HepG2 (cell line): ENCODE data around the gene SFT2D1. TPM values are rescaled to one million over a fixed set of nuclear protein-coding genes. Genes with fewer than 3 reads are reported as not detected.

Experiments
- AHR ChIP-seq: IDR thresholded peaks from 2 replicates; pipeline ENCODE4 v1.6.1; 2018; ENCODE audit warnings: missing genetic modification reagents, missing compliant biosample characterization
- ARID2 ChIP-seq: sonication (generic); formaldehyde crosslinking; IDR thresholded peaks from 2 replicates; pipeline ENCODE4 v1.8.1; 2022; ENCODE audit warnings: mild to moderate bottlenecking, missing genetic modification reagents, borderline replicate concordance
- ATF1 ChIP-seq: IDR thresholded peaks from 2 replicates; pipeline ENCODE4 v1.6.1; 2016; ENCODE audit warnings: mild to moderate bottlenecking, control low read depth
- EZH2 ChIP-seq: conservative IDR thresholded peaks from 2 replicates; pipeline ENCODE4 v1.6.1; 2012; ENCODE audit warnings: mild to moderate bottlenecking, low read depth, low read length, moderate library complexity
- FOXC1 ChIP-seq: sonication (generic); formaldehyde crosslinking; IDR thresholded peaks from 2 replicates; pipeline ENCODE4 v1.8.0; 2022; ENCODE audit warnings: mild to moderate bottlenecking, missing genetic modification reagents, borderline replicate concordance
- MLX ChIP-seq: IDR thresholded peaks from 2 replicates; pipeline ENCODE4 v1.6.1; 2016
- MXI1 ChIP-seq: IDR thresholded peaks from 3 replicates; pipeline ENCODE4 v1.6.1; 2012; ENCODE audit warnings: low read depth, low read length, inconsistent platforms, borderline replicate concordance
- NR2F6 ChIP-seq, 2 experiments: IDR thresholded peaks; 2 replicates each; pipeline ENCODE4 v1.6.1; 2016; ENCODE audit warnings: antibody characterized with exemption in 1 of 2, mild to moderate bottlenecking in 1 of 2
- RARA ChIP-seq: IDR thresholded peaks from 2 replicates; pipeline ENCODE4 v1.6.1; 2016; ENCODE audit warnings: missing genetic modification reagents, missing compliant biosample characterization
- RBAK ChIP-seq: sonication (generic); formaldehyde crosslinking; IDR thresholded peaks from 2 replicates; pipeline ENCODE4 v1.5.1; 2020; ENCODE audit warnings: mild to moderate bottlenecking, missing genetic modification reagents
- RFX5 ChIP-seq: IDR thresholded peaks from 2 replicates; pipeline ENCODE4 v1.6.1; 2011; ENCODE audit warnings: low read depth, low read length, improper control_type of control experiment
- RFXAP ChIP-seq: sonication (generic); formaldehyde crosslinking; IDR thresholded peaks from 2 replicates; pipeline ENCODE4 v1.4.0; 2020; ENCODE audit warnings: missing genetic modification reagents, borderline replicate concordance
- RORA ChIP-seq: sonication (generic); formaldehyde crosslinking; IDR thresholded peaks from 2 replicates; pipeline ENCODE4 v1.5.0; 2020; ENCODE audit warnings: mild to moderate bottlenecking, missing genetic modification reagents, moderate library complexity
- SKI ChIP-seq: fragments of 450-650 bp; IDR thresholded peaks from one replicate; pipeline ENCODE4 v1.6.1; 2018; ENCODE audit warnings: mild to moderate bottlenecking; ENCODE audit not compliant: partially characterized antibody
- SMC3 ChIP-seq: IDR thresholded peaks from 2 replicates; pipeline ENCODE4 v1.6.1; 2011; ENCODE audit warnings: low read length, improper control_type of control experiment
- TFAP4 ChIP-seq: sonication (generic); IDR thresholded peaks from 2 replicates; pipeline ENCODE4 v1.6.1; 2016; ENCODE audit warnings: low read depth, borderline replicate concordance
- TSC22D2 ChIP-seq: sonication (generic); formaldehyde crosslinking; IDR thresholded peaks from 2 replicates; pipeline ENCODE4 v1.5.1; 2020; ENCODE audit warnings: missing genetic modification reagents, mild to moderate bottlenecking, borderline replicate concordance
- ZBTB20 ChIP-seq: sonication (generic); formaldehyde crosslinking; IDR thresholded peaks from 2 replicates; pipeline ENCODE4 v1.8.1; 2023; ENCODE audit warnings: missing genetic modification reagents, low read depth, mild to moderate bottlenecking, borderline replicate concordance
- ZNF563 ChIP-seq: sonication (generic); formaldehyde crosslinking; IDR thresholded peaks from 2 replicates; pipeline ENCODE4 v1.8.0; 2022; ENCODE audit warnings: mild to moderate bottlenecking, moderate library complexity, missing genetic modification reagents
- ZNF589 ChIP-seq: sonication (generic); formaldehyde crosslinking; conservative IDR thresholded peaks from 2 replicates; pipeline ENCODE4 v1.8.0; 2022; ENCODE audit warnings: mild to moderate bottlenecking, moderate library complexity, missing genetic modification reagents
- ZNF768 ChIP-seq: sonication (generic); formaldehyde crosslinking; IDR thresholded peaks from 2 replicates; pipeline ENCODE4 v1.4.0; 2020; ENCODE audit warnings: missing genetic modification reagents
- polyA plus RNA-seq, 8 experiments: library from polyadenylated mRNA; depleted of rRNA in 3 of 8; stranded (reverse) in 7 of 8; unstranded in 1 of 8; fragments of >200 nt; fragmentation: Illumina TruSeq in 4 of 8; extraction: Trizol in 4 of 8; gene quantifications; 2 replicates each; pipeline versions ENCODE4 v1.2.1 to v1.2.3, GENCODE V29; 2011 to 2016; ENCODE audit warnings: low read depth in 4 of 8, missing spikeins in 1 of 8, mixed read lengths in 1 of 8; ENCODE audit not compliant: insufficient read depth in 1 of 8
- total RNA-seq, 5 experiments: library from RNA; depleted of rRNA; stranded (reverse); fragments of >200 nt; fragmentation: Illumina TruSeq; extraction: Trizol; gene quantifications; 2 replicates each; pipeline ENCODE4 v1.2.3, GENCODE V29; 2016; ENCODE audit warnings: low read depth in 1 of 5
- TF ChIP-seq, protein P1 (sequence below): sonication (generic); formaldehyde crosslinking; IDR thresholded peaks from 2 replicates; pipeline ENCODE4 v1.4.0; 2020; ENCODE audit warnings: missing genetic modification reagents, borderline replicate concordance
- TF ChIP-seq, protein P2 (sequence below): sonication (generic); formaldehyde crosslinking; IDR thresholded peaks from 2 replicates; pipeline ENCODE4 v1.8.0; 2022; ENCODE audit warnings: mild to moderate bottlenecking, missing genetic modification reagents, moderate library complexity
- TF ChIP-seq, protein P3 (sequence below): sonication (generic); formaldehyde crosslinking; IDR thresholded peaks from 2 replicates; pipeline ENCODE4 v1.5.1; 2020; ENCODE audit warnings: mild to moderate bottlenecking, moderate library complexity, missing genetic modification reagents
- TF ChIP-seq, protein P4 (sequence below): IDR thresholded peaks from 2 replicates; pipeline ENCODE4 v1.6.1; 2018; ENCODE audit warnings: missing genetic modification reagents, mild to moderate bottlenecking, missing compliant biosample characterization

SFT2D1 gene
- total and polyA plus RNA-seq, 2 of the 13 experiments (the other 11 are each of a cell fraction or from before 2014, with no cell fraction given): 115 to 147 TPM

DNA sequence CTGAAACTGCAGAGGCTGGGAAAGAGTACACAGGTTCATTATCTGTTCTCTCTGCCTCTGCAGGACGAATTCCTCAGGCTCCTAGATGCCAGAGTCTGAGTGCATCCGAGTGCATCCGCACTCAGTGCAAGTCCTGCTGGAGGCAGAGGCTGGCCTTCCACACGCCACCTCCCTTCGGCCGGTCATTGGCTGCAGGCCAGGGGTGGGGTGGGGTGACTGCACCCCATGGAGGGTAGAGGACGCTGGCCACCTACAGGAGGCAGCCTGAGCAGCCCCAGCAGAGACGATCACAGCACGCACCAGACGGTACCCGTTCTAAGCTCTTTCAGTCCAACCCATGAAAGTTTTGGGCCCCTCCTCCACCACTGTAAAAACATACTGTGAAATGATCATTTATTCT is 11.7 kb downstream of the SFT2D1 start (continued):
- TF ChIP-seq SMC3: peak; percentile 35; the same call in 1 of the 2 replicates
- no peak for TF ChIP-seq RORA (CRISPR knock-in tag)
- TF ChIP-seq ZNF563 (CRISPR knock-in tag): 0 out of 2 replicates have a peak, but pooled peaks have one; percentile 23
- peak; percentile 46; the same call in 1 of the 2 replicates for TF ChIP-seq ZBTB20
- TF ChIP-seq RARA (CRISPR knock-in tag): no peak
- TF ChIP-seq MXI1: peak; percentile 44; the same call in 1 of the 3 replicates
- TF ChIP-seq MLX (CRISPR knock-in tag): peak; percentile 44; the same call in 1 of the 2 replicates
- TF ChIP-seq, protein P1, sequence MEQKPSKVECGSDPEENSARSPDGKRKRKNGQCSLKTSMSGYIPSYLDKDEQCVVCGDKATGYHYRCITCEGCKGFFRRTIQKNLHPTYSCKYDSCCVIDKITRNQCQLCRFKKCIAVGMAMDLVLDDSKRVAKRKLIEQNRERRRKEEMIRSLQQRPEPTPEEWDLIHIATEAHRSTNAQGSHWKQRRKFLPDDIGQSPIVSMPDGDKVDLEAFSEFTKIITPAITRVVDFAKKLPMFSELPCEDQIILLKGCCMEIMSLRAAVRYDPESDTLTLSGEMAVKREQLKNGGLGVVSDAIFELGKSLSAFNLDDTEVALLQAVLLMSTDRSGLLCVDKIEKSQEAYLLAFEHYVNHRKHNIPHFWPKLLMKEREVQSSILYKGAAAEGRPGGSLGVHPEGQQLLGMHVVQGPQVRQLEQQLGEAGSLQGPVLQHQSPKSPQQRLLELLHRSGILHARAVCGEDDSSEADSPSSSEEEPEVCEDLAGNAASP (CRISPR knock-in tag): peak; percentile 63; the same call in 1 of the 2 replicates
- TF ChIP-seq NR2F6 (IDR thresholded peaks at IDR 0.05): no peak
- peak; percentile 54; the same call in 1 of the 2 replicates for TF ChIP-seq NR2F6 (CRISPR knock-in tag; IDR thresholded peaks at IDR 0.05)
- no peak for TF ChIP-seq ZNF589 (CRISPR knock-in tag)
- peak; percentile 68; the same call in 1 of the 2 replicates for TF ChIP-seq FOXC1 (CRISPR knock-in tag)
- TF ChIP-seq AHR (CRISPR knock-in tag): peak; percentile 38; the same call in 1 of the 2 replicates
- TF ChIP-seq TFAP4: peak; percentile 37; the same call in 1 of the 2 replicates
- 0 out of 2 replicates have a peak, but pooled peaks have one; percentile 28 for TF ChIP-seq RFXAP (CRISPR knock-in tag)
- no peak for TF ChIP-seq EZH2
- TF ChIP-seq SKI: peak; percentile 59
- TF ChIP-seq ZNF768: peak; percentile 68; the same call in 1 of the 2 replicates
- TF ChIP-seq, protein P2, sequence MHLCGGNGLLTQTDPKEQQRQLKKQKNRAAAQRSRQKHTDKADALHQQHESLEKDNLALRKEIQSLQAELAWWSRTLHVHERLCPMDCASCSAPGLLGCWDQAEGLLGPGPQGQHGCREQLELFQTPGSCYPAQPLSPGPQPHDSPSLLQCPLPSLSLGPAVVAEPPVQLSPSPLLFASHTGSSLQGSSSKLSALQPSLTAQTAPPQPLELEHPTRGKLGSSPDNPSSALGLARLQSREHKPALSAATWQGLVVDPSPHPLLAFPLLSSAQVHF (CRISPR knock-in tag): no peak
- TF ChIP-seq TSC22D2 (CRISPR knock-in tag): peak; percentile 81; the same call in 1 of the 2 replicates
- TF ChIP-seq, protein P3, sequence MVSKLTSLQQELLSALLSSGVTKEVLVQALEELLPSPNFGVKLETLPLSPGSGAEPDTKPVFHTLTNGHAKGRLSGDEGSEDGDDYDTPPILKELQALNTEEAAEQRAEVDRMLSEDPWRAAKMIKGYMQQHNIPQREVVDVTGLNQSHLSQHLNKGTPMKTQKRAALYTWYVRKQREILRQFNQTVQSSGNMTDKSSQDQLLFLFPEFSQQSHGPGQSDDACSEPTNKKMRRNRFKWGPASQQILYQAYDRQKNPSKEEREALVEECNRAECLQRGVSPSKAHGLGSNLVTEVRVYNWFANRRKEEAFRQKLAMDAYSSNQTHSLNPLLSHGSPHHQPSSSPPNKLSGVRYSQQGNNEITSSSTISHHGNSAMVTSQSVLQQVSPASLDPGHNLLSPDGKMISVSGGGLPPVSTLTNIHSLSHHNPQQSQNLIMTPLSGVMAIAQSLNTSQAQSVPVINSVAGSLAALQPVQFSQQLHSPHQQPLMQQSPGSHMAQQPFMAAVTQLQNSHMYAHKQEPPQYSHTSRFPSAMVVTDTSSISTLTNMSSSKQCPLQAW (CRISPR knock-in tag): peak; percentile 87
- TF ChIP-seq, protein P4, sequence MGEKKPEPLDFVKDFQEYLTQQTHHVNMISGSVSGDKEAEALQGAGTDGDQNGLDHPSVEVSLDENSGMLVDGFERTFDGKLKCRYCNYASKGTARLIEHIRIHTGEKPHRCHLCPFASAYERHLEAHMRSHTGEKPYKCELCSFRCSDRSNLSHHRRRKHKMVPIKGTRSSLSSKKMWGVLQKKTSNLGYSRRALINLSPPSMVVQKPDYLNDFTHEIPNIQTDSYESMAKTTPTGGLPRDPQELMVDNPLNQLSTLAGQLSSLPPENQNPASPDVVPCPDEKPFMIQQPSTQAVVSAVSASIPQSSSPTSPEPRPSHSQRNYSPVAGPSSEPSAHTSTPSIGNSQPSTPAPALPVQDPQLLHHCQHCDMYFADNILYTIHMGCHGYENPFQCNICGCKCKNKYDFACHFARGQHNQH: peak; percentile 74; the same call in 1 of the 2 replicates
- TF ChIP-seq ATF1: no peak
- no peak for TF ChIP-seq ARID2 (CRISPR knock-in tag)
- TF ChIP-seq RFX5: 0 out of 2 replicates have a peak, but pooled peaks have one; percentile 36
- TF ChIP-seq RBAK (CRISPR knock-in tag): 0 out of 2 replicates have a peak, but pooled peaks have one; percentile 33
